ENCODE data around the gene PLBD2. TPM values are rescaled to one million over a fixed set of nuclear protein-coding genes. Genes with fewer than 3 reads are reported as not detected.

PLBD2 gene
- total RNA-seq, 1 experiment from 2014 or later = 18.8 TPM

- H3K9me2 ChIP-seq (replicated peaks; ENCODE audit: low read length) = no peaks in the 10 kb centered on the region
- peak; percentile 23 for DNase-seq
- H3K79me2 ChIP-seq (ENCODE audit: low read length) = no peaks in the 10 kb centered on the region
- POLR2A ChIA-PET (ENCODE audit: unreplicated experiment) = interaction anchor here (0.5 kb wide), 1 partner anchor 196 kb away, joined by 3 read pairs; no protein-coding TSS in a partner anchor
- H2AFZ ChIP-seq (ENCODE audit: low read length) = no peak overlapping the region
- H3K4me3 ChIP-seq (ENCODE audit: low read length) = no peak overlapping the region
- peaks cover under 1% of the 10 kb centered on the region; the same call in 1 of the 2 replicates for H3K4me1 ChIP-seq (ENCODE audit: insufficient read depth, low read length)
- intact Hi-C loops (cut with micrococcal nuclease) = no loop called here
- no peaks in the 10 kb centered on the region for H3K9me3 ChIP-seq (ENCODE audit: low read length)
- CTCF ChIA-PET = interaction anchor here (0.5 kb wide), 1 partner anchor 219 kb away, joined by 5 read pairs; no protein-coding TSS in a partner anchor
- ATAC-seq = peak; percentile 65
- H4K20me1 ChIP-seq (ENCODE audit: low read length) = no peaks in the 10 kb centered on the region
- no peaks in the 10 kb centered on the region for H3K36me3 ChIP-seq (ENCODE audit: low read depth, low read length)
- no peak overlapping the region for H3K27ac ChIP-seq (ENCODE audit: low read length)
- H3K27me3 ChIP-seq (ENCODE audit: low read length) = no peaks in the 10 kb centered on the region
- no peak for TF ChIP-seq EZH2 (IDR thresholded peaks at IDR 0.05; ENCODE audit: low read length, unreplicated experiment)
- no peak for TF ChIP-seq EZH2phosphoT487 (IDR thresholded peaks at IDR 0.05; ENCODE audit: borderline replicate concordance, low read length)
- TF ChIP-seq CTCF (conservative IDR thresholded peaks at IDR 0.05; ENCODE audit: low read depth, low read length) = no peak
- H3F3A ChIP-seq (ENCODE audit: low read length, unreplicated experiment) = no peaks in the 10 kb centered on the region
- no TSS peak for BruUV-seq (replicated peaks)
- no peak overlapping the region for H3K4me2 ChIP-seq (ENCODE audit: low read length)
- no peak overlapping the region for H3K9ac ChIP-seq (ENCODE audit: low read length)
Measured at GRCh38 chr12:113416091-113416754, 57.8 kb downstream of the PLBD2 start.

GRCh38 chr12:113418213-113418879 lies 60.0 kb downstream of the PLBD2 start:
- H3K4me3 ChIP-seq (ENCODE audit: low read length) = no peak overlapping the region
- H3K27ac ChIP-seq (ENCODE audit: low read length) = no peak overlapping the region
- H4K20me1 ChIP-seq (ENCODE audit: low read length) = no peaks in the 10 kb centered on the region
- no peak overlapping the region for H2AFZ ChIP-seq (ENCODE audit: low read length)
- no peak for ATAC-seq
- no peaks in the 10 kb centered on the region for H3F3A ChIP-seq (ENCODE audit: low read length, unreplicated experiment)
- H3K9me3 ChIP-seq (ENCODE audit: low read length) = no peaks in the 10 kb centered on the region
- H3K79me2 ChIP-seq (ENCODE audit: low read length) = peaks cover 11% of the 10 kb centered on the region
- intact Hi-C loops (cut with micrococcal nuclease) = no loop called here
- DNase-seq = no peak
- no peaks in the 10 kb centered on the region for H3K27me3 ChIP-seq (ENCODE audit: low read length)
- no TSS peak for BruUV-seq (replicated peaks)
- peaks cover 19% of the 10 kb centered on the region for H3K4me1 ChIP-seq (ENCODE audit: insufficient read depth, low read length)
- H3K9ac ChIP-seq (ENCODE audit: low read length) = no peak overlapping the region
- H3K4me2 ChIP-seq (ENCODE audit: low read length) = no peak overlapping the region
- TF ChIP-seq CTCF (conservative IDR thresholded peaks at IDR 0.05; ENCODE audit: low read depth, low read length) (no peak), EZH2 (IDR thresholded peaks at IDR 0.05; ENCODE audit: low read length, unreplicated experiment) (no peak), EZH2phosphoT487 (IDR thresholded peaks at IDR 0.05; ENCODE audit: borderline replicate concordance, low read length) (no peak)
- no peaks in the 10 kb centered on the region for H3K36me3 ChIP-seq (ENCODE audit: low read depth, low read length)
- POLR2A ChIA-PET (ENCODE audit: unreplicated experiment) = no interaction called here
- CTCF ChIA-PET = no interaction called here
- no peaks in the 10 kb centered on the region for H3K9me2 ChIP-seq (replicated peaks; ENCODE audit: low read length)
